HCT116 (cell line): ENCODE data around the gene RAP1A. TPM values are rescaled to one million over a fixed set of nuclear protein-coding genes. Genes with fewer than 3 reads are reported as not detected.
A peak's percentile ranks its signal among the peaks of the same experiment; 100 is the strongest.

Source experiments
- ATAC-seq: fragments of 200-7000 bp; cut with Tn5 transposase; 2 replicates; pipeline ENCODE4 v1.9.1; 2020; ENCODE audit warnings: mild to moderate bottlenecking, moderate library complexity
- BruUV-seq: library from RNA; stranded (reverse); fragments of 400-500 nt; replicated peaks from 2 replicates; lab custom pipeline; 2021; lab: Mats Ljungman, UMichigan
- CTCF ChIA-PET: fragments of 300-600 bp; sonication (Branson Sonifier 250); formaldehyde crosslinking; loops from one replicate; lab custom pipeline; 2021; ENCODE audit warnings: antibody characterized with exemption; lab: Charles Lee
- POLR2A ChIA-PET: fragments of 300-600, 350-600 bp; sonication (Branson Sonifier 250); formaldehyde crosslinking; loops from one replicate; lab custom pipeline; 2021; ENCODE audit warnings: antibody characterized with exemption; lab: Charles Lee
- RAD21 ChIA-PET, 2 experiments: fragments of 300-600 bp; sonication (Branson Sonifier 250); formaldehyde crosslinking; loops; one replicate each; lab custom pipeline; 2023; ENCODE audit warnings: low total read pairs in 2 of 2; ENCODE audit not compliant: uncharacterized antibody in 2 of 2, unreplicated experiment in 2 of 2, low non-redundant PET in 1 of 2; lab: Charles Lee
- DNase-seq: peaks from one replicate; pipeline ENCODE4 v3.0.0-alpha.2; 2010; ENCODE audit warnings: low read depth, low spot score
- H2AFZ ChIP-seq: fragments of 200-600 bp; shearing (Covaris generic), sonication (generic); 2 replicates; pipeline ENCODE4 v1.6.1; 2017; ENCODE audit warnings: low read depth, mixed run types, mixed read lengths, antibody characterized with exemption, low read length; ENCODE audit not compliant: poor library complexity, severe bottlenecking
- H3K27ac ChIP-seq: 2 replicates; pipeline ENCODE4 v1.5.1; 2012; ENCODE audit warnings: low read depth, low read length
- H3K27me3 ChIP-seq: fragments of 200-600 bp; sonication (generic); 2 replicates; pipeline ENCODE4 v1.6.1; 2016; ENCODE audit warnings: mixed run types, low read length, mixed read lengths; ENCODE audit not compliant: insufficient read depth
- H3K36me3 ChIP-seq, 2 experiments: fragments of 200-500 bp in 1 of 2; fragments of 200-600 bp in 1 of 2; sonication (Bioruptor generic) in 1 of 2; sonication (generic) in 1 of 2; 2 replicates each; pipeline versions ENCODE4 v1.5.1 to v1.6.1; 2014 to 2016; ENCODE audit warnings: low read length in 2 of 2, inconsistent platforms in 1 of 2, mixed read lengths in 1 of 2, mixed run types in 1 of 2; ENCODE audit not compliant: insufficient read depth in 2 of 2, control insufficient read depth in 1 of 2
- H3K4me1 ChIP-seq, 2 experiments: fragments of 200-600 bp in 1 of 2; sonication (generic) in 1 of 2; 2 replicates each; pipeline versions ENCODE4 v1.5.1 to v1.6.1; 2012 to 2017; ENCODE audit warnings: low read length in 2 of 2, inconsistent platforms in 1 of 2, mild to moderate bottlenecking in 1 of 2, mixed read lengths in 1 of 2, mixed run types in 1 of 2, moderate library complexity in 1 of 2; ENCODE audit not compliant: insufficient read depth in 2 of 2, control insufficient read depth in 1 of 2
- H3K4me2 ChIP-seq: fragments of 200-600 bp; sonication (generic); 2 replicates; pipeline ENCODE4 v1.6.1; 2017; ENCODE audit warnings: mixed run types, low read length, mixed read lengths
- H3K4me3 ChIP-seq, 2 experiments: fragments of 200-600 bp in 1 of 2; sonication (generic) in 1 of 2; replicated peaks in 1 of 2; 2 replicates each; pipeline ENCODE4 v1.5.1; 2011 to 2016; ENCODE audit warnings: low read length in 2 of 2, control low read depth in 1 of 2, low read depth in 1 of 2, mild to moderate bottlenecking in 1 of 2, mixed read lengths in 1 of 2, mixed run types in 1 of 2
- H3K79me2 ChIP-seq: fragments of 200-600 bp; sonication (generic); 2 replicates; pipeline ENCODE4 v1.6.1; 2017; ENCODE audit warnings: mild to moderate bottlenecking, mixed run types, low read length, moderate library complexity, mixed read lengths; ENCODE audit not compliant: insufficient read depth
- H3K9ac ChIP-seq: fragments of 200-600 bp; sonication (generic); 2 replicates; pipeline ENCODE4 v1.6.1; 2016; ENCODE audit warnings: low read length, mixed read lengths
- H3K9me2 ChIP-seq: fragments of 200-600 bp; sonication (generic), shearing (Covaris generic); 2 replicates; pipeline ENCODE4 v1.6.1; 2017; ENCODE audit warnings: mixed run types, mild to moderate bottlenecking, moderate library complexity; ENCODE audit not compliant: insufficient read depth
- H3K9me3 ChIP-seq, 2 experiments: fragments of 200-500 bp in 1 of 2; fragments of 200-600 bp in 1 of 2; sonication (Bioruptor generic) in 1 of 2; sonication (generic) in 1 of 2; 2 replicates each; pipeline ENCODE4 v1.6.1; 2014 to 2017; ENCODE audit warnings: low read length in 2 of 2, mixed read lengths in 2 of 2, inconsistent platforms in 1 of 2, low read depth in 1 of 2, mild to moderate bottlenecking in 1 of 2, mixed run types in 1 of 2, moderate library complexity in 1 of 2; ENCODE audit not compliant: control insufficient read depth in 1 of 2, insufficient read depth in 1 of 2
- H4K20me1 ChIP-seq: fragments of 200-600 bp; sonication (generic), shearing (Covaris generic); 2 replicates; pipeline ENCODE4 v1.6.1; 2017; ENCODE audit warnings: mixed run types, mild to moderate bottlenecking, moderate library complexity; ENCODE audit not compliant: insufficient read depth
- CBX3 ChIP-seq: IDR thresholded peaks from 2 replicates; pipeline ENCODE4 v1.6.1; 2012; ENCODE audit warnings: low read depth
- EGR1 ChIP-seq: IDR thresholded peaks from 2 replicates; pipeline ENCODE4 v1.6.1; 2012; ENCODE audit warnings: low read depth
- ELF1 ChIP-seq: IDR thresholded peaks from 2 replicates; pipeline ENCODE4 v1.6.1; 2012; ENCODE audit warnings: low read depth, borderline replicate concordance
- EZH2phosphoT487 ChIP-seq: fragments of 200-600 bp; IDR thresholded peaks from 2 replicates; pipeline ENCODE4 v1.6.1; 2018; ENCODE audit warnings: antibody characterized with exemption, borderline replicate concordance
- JUND ChIP-seq: IDR thresholded peaks from 2 replicates; pipeline ENCODE4 v1.6.1; 2012
- POLR2A ChIP-seq: IDR thresholded peaks from 2 replicates; pipeline ENCODE4 v1.7.0; 2011; ENCODE audit warnings: borderline replicate concordance; ENCODE audit not compliant: insufficient read depth, insufficient read length; ENCODE audit errors: extremely low read depth
- SIN3A ChIP-seq: IDR thresholded peaks from 2 replicates; pipeline ENCODE4 v1.6.1; 2012; ENCODE audit warnings: low read depth
- SRF ChIP-seq: IDR thresholded peaks from 2 replicates; pipeline ENCODE4 v1.6.1; 2012; ENCODE audit warnings: low read depth
- TCF7L2 ChIP-seq: IDR thresholded peaks from 2 replicates; pipeline ENCODE4 v1.7.0; 2011; ENCODE audit warnings: borderline replicate concordance, inconsistent platforms; ENCODE audit not compliant: insufficient read depth, insufficient read length; ENCODE audit errors: extremely low read depth
- YY1 ChIP-seq: IDR thresholded peaks from 2 replicates; pipeline ENCODE4 v1.6.1; 2011; ENCODE audit warnings: low read length, low read depth, moderate library complexity, mild to moderate bottlenecking; ENCODE audit not compliant: insufficient replicate concordance; ENCODE audit errors: extremely low read depth
- ZFX ChIP-seq: fragments of 450-650 bp; IDR thresholded peaks from 2 replicates; pipeline ENCODE4 v1.6.1; 2017
- ZNF274 ChIP-seq: fragments of 200-500 bp; sonication (Bioruptor generic); IDR thresholded peaks from 2 replicates; pipeline ENCODE4 v1.6.1; 2014; ENCODE audit warnings: mild to moderate bottlenecking, low read depth, low read length, inconsistent platforms
- intact Hi-C: fragments of 100-400 bp; cut with micrococcal nuclease; formaldehyde crosslinking; loops from 2 replicates; pipeline ENCODE4 v1.10.0; 2022
- total RNA-seq: library from RNA; stranded (reverse); gene quantifications from one replicate; pipeline ENCODE4 v1.2.1, GENCODE V29; 2021; ENCODE audit not compliant: unreplicated experiment
- TF ChIP-seq, protein P1 (sequence below): IDR thresholded peaks from 2 replicates; pipeline ENCODE4 v1.6.1; 2012
- TF ChIP-seq, protein P2 (sequence below), 3 experiments: fragments of 200-600 bp in 1 of 3; sonication (generic) in 1 of 3; IDR thresholded peaks in 2 of 3; conservative IDR thresholded peaks in 1 of 3; 2 replicates each; pipeline ENCODE4 v1.5.1; 2012 to 2017; ENCODE audit warnings: low read depth in 2 of 3, low read length in 2 of 3, antibody characterized with exemption in 1 of 3, borderline replicate concordance in 1 of 3, control low read depth in 1 of 3, mild to moderate bottlenecking in 1 of 3, mixed read lengths in 1 of 3, mixed run types in 1 of 3, moderate library complexity in 1 of 3; ENCODE audit not compliant: insufficient read depth in 1 of 3
- TF ChIP-seq, protein P3 (sequence below): IDR thresholded peaks from 2 replicates; pipeline ENCODE4 v1.6.1; 2011; ENCODE audit warnings: mild to moderate bottlenecking, low read length, moderate library complexity; ENCODE audit not compliant: insufficient replicate concordance; ENCODE audit errors: extremely low read depth
- TF ChIP-seq, protein P4 (sequence below): IDR thresholded peaks from 2 replicates; pipeline ENCODE4 v1.6.1; 2012
- TF ChIP-seq, protein P5 (sequence below): IDR thresholded peaks from 2 replicates; pipeline ENCODE4 v1.6.1; 2012; ENCODE audit warnings: low read depth

Gene RAP1A
- total RNA-seq, 1 experiment from 2014 or later: 46.2 TPM

DNA sequence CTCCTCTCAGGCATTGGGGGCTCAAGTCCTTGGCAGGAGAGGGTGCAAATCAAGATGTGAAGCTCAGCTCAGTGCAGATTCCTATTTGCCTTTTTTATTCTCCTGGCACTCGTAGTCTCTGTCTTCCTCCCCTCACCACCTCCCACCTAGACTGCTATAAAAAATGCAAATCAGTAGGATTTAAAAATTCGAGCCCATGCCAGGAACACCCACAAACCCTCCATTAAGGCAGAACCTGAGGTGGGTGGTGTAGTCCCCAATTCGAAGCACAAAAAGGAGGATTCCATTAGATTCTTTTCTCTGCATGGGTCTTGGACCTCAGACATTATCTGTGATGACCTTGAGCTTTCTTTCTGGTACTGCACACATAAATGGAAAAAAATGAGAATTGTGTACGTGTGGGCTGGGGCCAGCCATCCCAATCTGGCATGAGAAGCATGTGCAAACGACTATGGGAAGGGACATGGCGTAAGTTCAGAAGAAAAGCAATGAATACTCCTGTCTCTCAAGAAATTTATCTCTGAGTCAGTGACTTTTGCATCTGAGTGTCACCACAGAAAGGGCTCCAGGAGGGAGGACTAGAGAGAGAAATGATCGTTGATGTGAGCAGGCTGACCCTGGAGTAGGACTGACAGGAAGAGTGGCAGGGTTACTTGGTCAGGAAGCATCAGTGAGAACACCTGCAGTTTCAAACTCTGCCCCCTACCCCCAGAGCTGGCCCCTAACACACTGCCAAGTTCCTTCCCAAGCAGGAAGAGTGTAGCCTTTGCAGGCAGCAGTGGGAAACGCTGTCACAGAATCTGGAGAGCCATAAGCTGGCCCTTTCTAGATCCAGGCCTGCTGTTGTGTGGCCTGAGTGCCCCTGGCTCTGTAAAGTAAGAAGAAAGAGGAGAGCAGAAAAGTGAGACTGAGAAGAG lies 117.9 kb downstream of the RAP1A start:
- no peak for ATAC-seq
- peak overlapping the region; percentile 49; the same call in 1 of the 2 replicates for H3K9ac ChIP-seq
- no peak overlapping the region for H3K27ac ChIP-seq
- TF ChIP-seq ELF1 (no peak), ZNF274 (no peak), EZH2phosphoT487 (no peak), SRF (no peak), ZFX (no peak), SIN3A (no peak), YY1 (no peak), POLR2A (no peak), EGR1 (no peak), TCF7L2 (no peak), JUND (no peak), CBX3 (no peak)
- TF ChIP-seq, protein P1, sequence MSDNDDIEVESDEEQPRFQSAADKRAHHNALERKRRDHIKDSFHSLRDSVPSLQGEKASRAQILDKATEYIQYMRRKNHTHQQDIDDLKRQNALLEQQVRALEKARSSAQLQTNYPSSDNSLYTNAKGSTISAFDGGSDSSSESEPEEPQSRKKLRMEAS: no peak
- TF ChIP-seq, protein P2, sequence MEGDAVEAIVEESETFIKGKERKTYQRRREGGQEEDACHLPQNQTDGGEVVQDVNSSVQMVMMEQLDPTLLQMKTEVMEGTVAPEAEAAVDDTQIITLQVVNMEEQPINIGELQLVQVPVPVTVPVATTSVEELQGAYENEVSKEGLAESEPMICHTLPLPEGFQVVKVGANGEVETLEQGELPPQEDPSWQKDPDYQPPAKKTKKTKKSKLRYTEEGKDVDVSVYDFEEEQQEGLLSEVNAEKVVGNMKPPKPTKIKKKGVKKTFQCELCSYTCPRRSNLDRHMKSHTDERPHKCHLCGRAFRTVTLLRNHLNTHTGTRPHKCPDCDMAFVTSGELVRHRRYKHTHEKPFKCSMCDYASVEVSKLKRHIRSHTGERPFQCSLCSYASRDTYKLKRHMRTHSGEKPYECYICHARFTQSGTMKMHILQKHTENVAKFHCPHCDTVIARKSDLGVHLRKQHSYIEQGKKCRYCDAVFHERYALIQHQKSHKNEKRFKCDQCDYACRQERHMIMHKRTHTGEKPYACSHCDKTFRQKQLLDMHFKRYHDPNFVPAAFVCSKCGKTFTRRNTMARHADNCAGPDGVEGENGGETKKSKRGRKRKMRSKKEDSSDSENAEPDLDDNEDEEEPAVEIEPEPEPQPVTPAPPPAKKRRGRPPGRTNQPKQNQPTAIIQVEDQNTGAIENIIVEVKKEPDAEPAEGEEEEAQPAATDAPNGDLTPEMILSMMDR (IDR thresholded peaks at IDR 0.05 in 2 of 3, conservative IDR thresholded peaks at IDR 0.05 in 1 of 3; ENCODE audit: borderline replicate concordance in 1 of 3, insufficient read depth in 1 of 3, low read depth in 2 of 3, low read length in 2 of 3): no peak
- TF ChIP-seq, protein P3, sequence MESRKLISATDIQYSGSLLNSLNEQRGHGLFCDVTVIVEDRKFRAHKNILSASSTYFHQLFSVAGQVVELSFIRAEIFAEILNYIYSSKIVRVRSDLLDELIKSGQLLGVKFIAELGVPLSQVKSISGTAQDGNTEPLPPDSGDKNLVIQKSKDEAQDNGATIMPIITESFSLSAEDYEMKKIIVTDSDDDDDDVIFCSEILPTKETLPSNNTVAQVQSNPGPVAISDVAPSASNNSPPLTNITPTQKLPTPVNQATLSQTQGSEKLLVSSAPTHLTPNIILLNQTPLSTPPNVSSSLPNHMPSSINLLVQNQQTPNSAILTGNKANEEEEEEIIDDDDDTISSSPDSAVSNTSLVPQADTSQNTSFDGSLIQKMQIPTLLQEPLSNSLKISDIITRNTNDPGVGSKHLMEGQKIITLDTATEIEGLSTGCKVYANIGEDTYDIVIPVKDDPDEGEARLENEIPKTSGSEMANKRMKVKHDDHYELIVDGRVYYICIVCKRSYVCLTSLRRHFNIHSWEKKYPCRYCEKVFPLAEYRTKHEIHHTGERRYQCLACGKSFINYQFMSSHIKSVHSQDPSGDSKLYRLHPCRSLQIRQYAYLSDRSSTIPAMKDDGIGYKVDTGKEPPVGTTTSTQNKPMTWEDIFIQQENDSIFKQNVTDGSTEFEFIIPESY: no peak
- TF ChIP-seq, protein P4, sequence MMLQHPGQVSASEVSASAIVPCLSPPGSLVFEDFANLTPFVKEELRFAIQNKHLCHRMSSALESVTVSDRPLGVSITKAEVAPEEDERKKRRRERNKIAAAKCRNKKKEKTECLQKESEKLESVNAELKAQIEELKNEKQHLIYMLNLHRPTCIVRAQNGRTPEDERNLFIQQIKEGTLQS: no peak
- TF ChIP-seq, protein P5, sequence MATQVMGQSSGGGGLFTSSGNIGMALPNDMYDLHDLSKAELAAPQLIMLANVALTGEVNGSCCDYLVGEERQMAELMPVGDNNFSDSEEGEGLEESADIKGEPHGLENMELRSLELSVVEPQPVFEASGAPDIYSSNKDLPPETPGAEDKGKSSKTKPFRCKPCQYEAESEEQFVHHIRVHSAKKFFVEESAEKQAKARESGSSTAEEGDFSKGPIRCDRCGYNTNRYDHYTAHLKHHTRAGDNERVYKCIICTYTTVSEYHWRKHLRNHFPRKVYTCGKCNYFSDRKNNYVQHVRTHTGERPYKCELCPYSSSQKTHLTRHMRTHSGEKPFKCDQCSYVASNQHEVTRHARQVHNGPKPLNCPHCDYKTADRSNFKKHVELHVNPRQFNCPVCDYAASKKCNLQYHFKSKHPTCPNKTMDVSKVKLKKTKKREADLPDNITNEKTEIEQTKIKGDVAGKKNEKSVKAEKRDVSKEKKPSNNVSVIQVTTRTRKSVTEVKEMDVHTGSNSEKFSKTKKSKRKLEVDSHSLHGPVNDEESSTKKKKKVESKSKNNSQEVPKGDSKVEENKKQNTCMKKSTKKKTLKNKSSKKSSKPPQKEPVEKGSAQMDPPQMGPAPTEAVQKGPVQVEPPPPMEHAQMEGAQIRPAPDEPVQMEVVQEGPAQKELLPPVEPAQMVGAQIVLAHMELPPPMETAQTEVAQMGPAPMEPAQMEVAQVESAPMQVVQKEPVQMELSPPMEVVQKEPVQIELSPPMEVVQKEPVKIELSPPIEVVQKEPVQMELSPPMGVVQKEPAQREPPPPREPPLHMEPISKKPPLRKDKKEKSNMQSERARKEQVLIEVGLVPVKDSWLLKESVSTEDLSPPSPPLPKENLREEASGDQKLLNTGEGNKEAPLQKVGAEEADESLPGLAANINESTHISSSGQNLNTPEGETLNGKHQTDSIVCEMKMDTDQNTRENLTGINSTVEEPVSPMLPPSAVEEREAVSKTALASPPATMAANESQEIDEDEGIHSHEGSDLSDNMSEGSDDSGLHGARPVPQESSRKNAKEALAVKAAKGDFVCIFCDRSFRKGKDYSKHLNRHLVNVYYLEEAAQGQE: no peak

More for the DNA sequence above, 117.9 kb downstream of the RAP1A start:
- Histone ChIP-seq H3K4me1 (peaks cover 15 to 28% of the 10 kb centered on the region in 2 experiments; a peak in 3 of 4 replicates), H3K79me2 (no peaks in the 10 kb centered on the region), H3K9me2 (no peaks in the 10 kb centered on the region), H3K27me3 (no peaks in the 10 kb centered on the region), H4K20me1 (no peaks in the 10 kb centered on the region), H3K9me3 (no peaks in the 10 kb centered on the region), H3K4me2 (peak overlapping the region; percentile 81), H3K36me3 (no peaks in the 10 kb centered on the region), H3K4me3 (peak overlapping the region; percentile 53 to 59), H2AFZ (no peak overlapping the region)
- POLR2A ChIA-PET: interaction anchor here (1.2 kb wide), 2 partner anchors 9 to 10 kb away, joined by 3 to 5 read pairs; no protein-coding TSS in a partner anchor
- CTCF ChIA-PET: interaction anchor here (1.2 to 2.5 kb wide), 4 partner anchors 10 to 255 kb away, joined by 3 to 22 read pairs (median 7); no protein-coding TSS in a partner anchor
- DNase-seq: no peak
- no TSS peak for BruUV-seq
- intact Hi-C loops: no loop called here
- RAD21 ChIA-PET: interaction anchor here in 1 of 2 experiments (1.1 kb wide), 1 partner anchor 10 kb away, joined by 3 read pairs; no protein-coding TSS in a partner anchor
